AG10803 (cell line): Measurements from ENCODE around the gene ADARB1.

Source experiments
- DNase-seq: peaks from one replicate; pipeline ENCODE4 v3.0.0; 2010; ENCODE audit warnings: low read depth
- H3K4me3 ChIP-seq: 2 replicates; pipeline ENCODE4 v1.5.1; 2011; ENCODE audit warnings: mild to moderate bottlenecking, low read length, control low read depth
- CTCF ChIP-seq: conservative IDR thresholded peaks from 2 replicates; pipeline ENCODE4 v1.5.1; 2011; ENCODE audit warnings: mild to moderate bottlenecking, low read length, control low read depth, inconsistent platforms

ADARB1 gene

GRCh38 chr21:45196620-45197019, 122.2 kb downstream of the ADARB1 start:
- no peak for TF ChIP-seq CTCF
- no peak overlapping the region for H3K4me3 ChIP-seq
- no peak for DNase-seq

- TF ChIP-seq CTCF, result no peak
- no peak overlapping the region for H3K4me3 ChIP-seq
- DNase-seq, result no peak
Observed at GRCh38 chr21:45199201-45199600, 124.8 kb downstream of the ADARB1 start.

- H3K4me3 ChIP-seq, result no peak overlapping the region
- no peak for TF ChIP-seq CTCF
- DNase-seq, result no peak
Observed at GRCh38 chr21:45200031-45200430, 125.7 kb downstream of the ADARB1 start.

GRCh38 chr21:45200581-45201296, 126.4 kb downstream of the ADARB1 start:
- DNase-seq, result no peak
- TF ChIP-seq CTCF, result no peak
- no peak overlapping the region for H3K4me3 ChIP-seq

- DNase-seq, result no peak
- no peak for TF ChIP-seq CTCF
- no peak overlapping the region for H3K4me3 ChIP-seq
Observed at GRCh38 chr21:45202344-45202743, 128.0 kb downstream of the ADARB1 start.

GRCh38 chr21:45202889-45203288, 128.5 kb downstream of the ADARB1 start:
- no peak for DNase-seq
- no peak for TF ChIP-seq CTCF
- no peak overlapping the region for H3K4me3 ChIP-seq

GRCh38 chr21:45203983-45204382, 129.6 kb downstream of the ADARB1 start:
- no peak overlapping the region for H3K4me3 ChIP-seq
- TF ChIP-seq CTCF, result no peak
- DNase-seq, result no peak
